Lower leg skin (tissue), 3 donors: ENCODE measurements around the gene POP4.

Experiments used
- POLR2A ChIP-seq, 2 donors: fragments of 450-650 bp; IDR thresholded peaks; one replicate each; pipeline ENCODE4 v1.6.1; 2016 to 2017; ENCODE audit warnings: antibody characterized with exemption in 2 of 2, mild to moderate bottlenecking in 1 of 2, moderate library complexity in 1 of 2
- TF ChIP-seq, protein P1 (sequence below), 3 donors: fragments of 450-650 bp; IDR thresholded peaks; one replicate each; pipeline ENCODE4 v1.5.1; 2016; ENCODE audit warnings: antibody characterized with exemption in 3 of 3, mild to moderate bottlenecking in 3 of 3, moderate library complexity in 2 of 3

- TF ChIP-seq, protein P1, sequence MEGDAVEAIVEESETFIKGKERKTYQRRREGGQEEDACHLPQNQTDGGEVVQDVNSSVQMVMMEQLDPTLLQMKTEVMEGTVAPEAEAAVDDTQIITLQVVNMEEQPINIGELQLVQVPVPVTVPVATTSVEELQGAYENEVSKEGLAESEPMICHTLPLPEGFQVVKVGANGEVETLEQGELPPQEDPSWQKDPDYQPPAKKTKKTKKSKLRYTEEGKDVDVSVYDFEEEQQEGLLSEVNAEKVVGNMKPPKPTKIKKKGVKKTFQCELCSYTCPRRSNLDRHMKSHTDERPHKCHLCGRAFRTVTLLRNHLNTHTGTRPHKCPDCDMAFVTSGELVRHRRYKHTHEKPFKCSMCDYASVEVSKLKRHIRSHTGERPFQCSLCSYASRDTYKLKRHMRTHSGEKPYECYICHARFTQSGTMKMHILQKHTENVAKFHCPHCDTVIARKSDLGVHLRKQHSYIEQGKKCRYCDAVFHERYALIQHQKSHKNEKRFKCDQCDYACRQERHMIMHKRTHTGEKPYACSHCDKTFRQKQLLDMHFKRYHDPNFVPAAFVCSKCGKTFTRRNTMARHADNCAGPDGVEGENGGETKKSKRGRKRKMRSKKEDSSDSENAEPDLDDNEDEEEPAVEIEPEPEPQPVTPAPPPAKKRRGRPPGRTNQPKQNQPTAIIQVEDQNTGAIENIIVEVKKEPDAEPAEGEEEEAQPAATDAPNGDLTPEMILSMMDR (IDR thresholded peaks at IDR 0.05), result no peak
- TF ChIP-seq POLR2A (IDR thresholded peaks at IDR 0.05), result no peak
Observed at GRCh38 chr19:29650772-29651387, 44.8 kb downstream of the POP4 start.
